OCI-LY3 (cell line): ENCODE measurements around the gene B4GALT6.

Experiments
- EZH2phosphoT487 ChIP-seq: fragments of 200-600 bp; shearing (Covaris generic); IDR thresholded peaks from 2 replicates; pipeline ENCODE4 v1.6.1; 2018; ENCODE audit warnings: antibody characterized with exemption, mixed run types, low read depth
- TF ChIP-seq, protein P1 (sequence below): fragments of 200-600, 300-600 bp; sonication (generic); IDR thresholded peaks from 2 replicates; pipeline ENCODE4 v1.5.1; 2014; ENCODE audit warnings: antibody characterized with exemption, low read length, low read depth

DNA sequence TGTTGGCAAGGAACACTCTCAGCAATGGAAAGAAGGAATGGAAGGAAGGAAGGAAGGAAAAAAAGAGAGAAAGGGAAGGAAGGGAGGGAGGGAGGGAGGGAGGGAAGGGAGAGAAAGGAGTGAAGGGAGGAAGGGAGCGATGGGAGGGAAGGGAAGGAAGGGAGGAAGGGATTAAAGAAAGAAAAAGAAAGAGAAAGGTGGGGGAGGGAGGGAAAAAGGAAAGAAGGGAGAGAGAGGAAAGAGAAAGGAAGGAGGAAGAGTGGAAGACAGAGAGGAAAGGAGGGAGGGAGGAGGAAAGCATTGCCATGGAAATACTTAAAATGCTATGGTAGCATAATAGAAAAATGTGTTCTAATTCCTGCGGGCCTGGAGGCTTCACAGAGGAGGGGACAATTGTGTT lies 70.3 kb downstream of the B4GALT6 start:
- TF ChIP-seq, protein P1, sequence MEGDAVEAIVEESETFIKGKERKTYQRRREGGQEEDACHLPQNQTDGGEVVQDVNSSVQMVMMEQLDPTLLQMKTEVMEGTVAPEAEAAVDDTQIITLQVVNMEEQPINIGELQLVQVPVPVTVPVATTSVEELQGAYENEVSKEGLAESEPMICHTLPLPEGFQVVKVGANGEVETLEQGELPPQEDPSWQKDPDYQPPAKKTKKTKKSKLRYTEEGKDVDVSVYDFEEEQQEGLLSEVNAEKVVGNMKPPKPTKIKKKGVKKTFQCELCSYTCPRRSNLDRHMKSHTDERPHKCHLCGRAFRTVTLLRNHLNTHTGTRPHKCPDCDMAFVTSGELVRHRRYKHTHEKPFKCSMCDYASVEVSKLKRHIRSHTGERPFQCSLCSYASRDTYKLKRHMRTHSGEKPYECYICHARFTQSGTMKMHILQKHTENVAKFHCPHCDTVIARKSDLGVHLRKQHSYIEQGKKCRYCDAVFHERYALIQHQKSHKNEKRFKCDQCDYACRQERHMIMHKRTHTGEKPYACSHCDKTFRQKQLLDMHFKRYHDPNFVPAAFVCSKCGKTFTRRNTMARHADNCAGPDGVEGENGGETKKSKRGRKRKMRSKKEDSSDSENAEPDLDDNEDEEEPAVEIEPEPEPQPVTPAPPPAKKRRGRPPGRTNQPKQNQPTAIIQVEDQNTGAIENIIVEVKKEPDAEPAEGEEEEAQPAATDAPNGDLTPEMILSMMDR: no peak
- no peak for TF ChIP-seq EZH2phosphoT487
